GM23338 (cell line): ENCODE measurements around the gene EXOC6. TPM values are rescaled to one million over a fixed set of nuclear protein-coding genes. Genes with fewer than 3 reads are reported as not detected.

Source experiments
- ATAC-seq: fragments of 200-7000 bp; cut with Tn5 transposase; 3 replicates; pipeline ENCODE4 v1.9.1; 2020
- DNase-seq: peaks from one replicate; pipeline ENCODE4 v3.0.0-alpha.2; 2015; ENCODE audit warnings: low spot score
- H2AFZ ChIP-seq: fragments of 200-600 bp; sonication (generic); 2 replicates; pipeline ENCODE4 v1.8.0; 2016; ENCODE audit warnings: antibody characterized with exemption, mild to moderate bottlenecking, moderate library complexity
- H3F3A ChIP-seq: fragments of 200-600 bp; sonication (generic); replicated peaks from 2 replicates; pipeline ENCODE4 v1.8.0; 2017; ENCODE audit warnings: antibody characterized with exemption, mixed run types, low read depth
- H3K27ac ChIP-seq: fragments of 200-600 bp; sonication (generic); 2 replicates; pipeline ENCODE4 v1.6.1; 2016; ENCODE audit warnings: low read depth
- H3K27me3 ChIP-seq: fragments of 200-600 bp; sonication (generic); 2 replicates; pipeline ENCODE4 v1.8.0; 2016; ENCODE audit warnings: mild to moderate bottlenecking, mixed run types, moderate library complexity; ENCODE audit not compliant: insufficient read depth
- H3K36me3 ChIP-seq: fragments of 200-600 bp; sonication (generic); 2 replicates; pipeline ENCODE4 v1.8.0; 2016; ENCODE audit warnings: mild to moderate bottlenecking; ENCODE audit not compliant: insufficient read depth
- H3K4me1 ChIP-seq: fragments of 200-600 bp; sonication (generic); 2 replicates; pipeline ENCODE4 v1.8.0; 2016; ENCODE audit warnings: mild to moderate bottlenecking, moderate library complexity; ENCODE audit not compliant: insufficient read depth
- H3K4me2 ChIP-seq: fragments of 200-600 bp; sonication (generic); 2 replicates; pipeline ENCODE4 v1.7.1; 2017; ENCODE audit warnings: mixed run types
- H3K4me3 ChIP-seq: fragments of 200-600 bp; sonication (generic); 2 replicates; pipeline ENCODE4 v1.6.1; 2016; ENCODE audit warnings: mixed run types
- H3K79me2 ChIP-seq: fragments of 200-600 bp; sonication (generic); replicated peaks from 2 replicates; pipeline ENCODE4 v1.8.0; 2017; ENCODE audit warnings: mild to moderate bottlenecking; ENCODE audit not compliant: insufficient read depth
- H3K9me2 ChIP-seq: fragments of 200-600 bp; sonication (generic); 2 replicates; pipeline ENCODE4 v1.8.0; 2017; ENCODE audit not compliant: insufficient read depth
- H4K20me1 ChIP-seq: fragments of 200-600 bp; sonication (generic); replicated peaks from 2 replicates; pipeline ENCODE4 v1.8.0; 2017; ENCODE audit warnings: mild to moderate bottlenecking; ENCODE audit not compliant: insufficient read depth
- H3K27ac Mint-ChIP-seq: 2 replicates; pipeline ENCODE4 v1.8.0; 2020; ENCODE audit warnings: inconsistent platforms, mild to moderate bottlenecking, moderate library complexity, mixed read lengths
- H3K27me3 Mint-ChIP-seq: 3 replicates; pipeline ENCODE4 v1.8.0; 2022; ENCODE audit warnings: low read depth, mild to moderate bottlenecking, moderate library complexity, mixed read lengths, inconsistent platforms; ENCODE audit not compliant: insufficient read depth, poor library complexity
- H3K36me3 Mint-ChIP-seq: 3 replicates; pipeline ENCODE4 v1.8.0; 2021; ENCODE audit warnings: low read depth, mild to moderate bottlenecking, inconsistent platforms, moderate library complexity, mixed read lengths
- H3K4me1 Mint-ChIP-seq: 3 replicates; pipeline ENCODE4 v1.8.0; 2020; ENCODE audit warnings: mild to moderate bottlenecking, inconsistent platforms, mixed read lengths
- H3K4me3 Mint-ChIP-seq: 3 replicates; pipeline ENCODE4 v1.8.0; 2021; ENCODE audit warnings: moderate library complexity, mild to moderate bottlenecking, inconsistent platforms, mixed read lengths
- H3K9me3 Mint-ChIP-seq: 3 replicates; pipeline ENCODE4 v1.8.0; 2020; ENCODE audit warnings: moderate library complexity, mild to moderate bottlenecking, inconsistent platforms, mixed read lengths
- CREB1 ChIP-seq: fragments of 250-450 bp; sonication (Bioruptor Pico); IDR thresholded peaks from 2 replicates; pipeline ENCODE4 v1.5.0; 2020; ENCODE audit warnings: low read depth, mild to moderate bottlenecking, moderate library complexity
- EZH2 ChIP-seq: fragments of 200-600 bp; sonication (generic); IDR thresholded peaks from one replicate; pipeline ENCODE4 v1.8.0; 2017; ENCODE audit warnings: antibody characterized with exemption, mild to moderate bottlenecking, low read depth; ENCODE audit not compliant: unreplicated experiment
- EZH2phosphoT487 ChIP-seq: fragments of 200-600 bp; sonication (generic); IDR thresholded peaks from one replicate; pipeline ENCODE4 v1.8.1; 2018; ENCODE audit warnings: antibody characterized with exemption; ENCODE audit not compliant: unreplicated experiment
- JUNB ChIP-seq: IDR thresholded peaks from one replicate; pipeline ENCODE4 v1.6.1; 2016; ENCODE audit warnings: antibody characterized with exemption; ENCODE audit not compliant: unreplicated experiment
- NANOG ChIP-seq: IDR thresholded peaks from 2 replicates; pipeline ENCODE4 v1.6.1; 2016; ENCODE audit warnings: antibody characterized with exemption, borderline replicate concordance
- POLR2AphosphoS5 ChIP-seq: IDR thresholded peaks from 2 replicates; pipeline ENCODE4 v1.6.1; 2016; ENCODE audit warnings: antibody characterized with exemption, low read depth
- STAT1 ChIP-seq: IDR thresholded peaks from one replicate; pipeline ENCODE4 v1.6.1; 2016; ENCODE audit warnings: antibody characterized with exemption; ENCODE audit not compliant: unreplicated experiment
- ZNF114 ChIP-seq: fragments of 250-450 bp; sonication (Bioruptor Pico); IDR thresholded peaks from 2 replicates; pipeline ENCODE4 v1.5.0; 2020; ENCODE audit warnings: mild to moderate bottlenecking, moderate library complexity
- ZNF331 ChIP-seq: fragments of 250-450 bp; sonication (Bioruptor Pico); IDR thresholded peaks from 2 replicates; pipeline ENCODE4 v1.5.0; 2020; ENCODE audit warnings: low read depth, mild to moderate bottlenecking, moderate library complexity
- polyA plus RNA-seq: library from polyadenylated mRNA; unstranded; fragments of >200 nt; fragmentation: Nextera tagmentation; extraction: Ambion mirVana; gene quantifications from 2 replicates; pipeline ENCODE4 v1.2.1, GENCODE V29; 2016
- total RNA-seq: library from RNA; depleted of rRNA; stranded (reverse); fragments of >200 nt; shearing (Covaris generic); gene quantifications from 2 replicates; pipeline ENCODE4 v1.2.3, GENCODE V29; 2014
- TF ChIP-seq, protein P1 (sequence below): IDR thresholded peaks from 2 replicates; pipeline ENCODE4 v1.6.1; 2016; ENCODE audit warnings: antibody characterized with exemption
- TF ChIP-seq, protein P2 (sequence below): fragments of 250-450 bp; sonication (Bioruptor Pico); IDR thresholded peaks from 2 replicates; pipeline ENCODE4 v1.5.0; 2020; ENCODE audit warnings: mild to moderate bottlenecking, moderate library complexity
- TF ChIP-seq, protein P3 (sequence below), 2 experiments: fragments of 200-600 bp in 1 of 2; sonication (generic) in 1 of 2; conservative IDR thresholded peaks; 2 replicates each; pipeline versions ENCODE4 v1.5.1 to v1.6.1; 2016 to 2017; ENCODE audit warnings: antibody characterized with exemption in 2 of 2, low read depth in 2 of 2, mild to moderate bottlenecking in 2 of 2, moderate library complexity in 1 of 2

The EXOC6 gene
- total and polyA plus RNA-seq, 2 experiments from 2014 or later = 5.0 to 6.0 TPM

DNA sequence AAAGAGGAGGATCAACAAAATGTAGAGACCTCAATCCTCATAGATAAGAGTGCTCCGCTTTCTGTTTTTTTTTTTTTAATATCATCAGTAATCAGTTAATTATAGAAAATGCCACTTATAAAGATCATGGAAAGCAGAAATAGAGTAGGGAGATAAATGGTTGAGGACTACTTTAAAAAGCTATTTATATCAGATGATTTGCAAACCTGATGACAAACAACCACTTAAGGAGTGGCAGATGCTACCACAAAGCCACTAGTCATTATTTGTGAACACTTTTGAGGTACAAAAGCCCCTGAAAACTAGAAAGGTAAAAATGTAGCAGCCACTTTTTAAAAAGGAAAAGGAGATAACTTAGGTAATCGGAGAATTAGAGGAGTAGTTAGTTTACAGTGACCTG, 113.3 kb downstream of the EXOC6 start:
- H3K27me3 Mint-ChIP-seq = no peaks in the 10 kb centered on the region
- ATAC-seq (no peak), DNase-seq (no peak)
- TF ChIP-seq, protein P1, sequence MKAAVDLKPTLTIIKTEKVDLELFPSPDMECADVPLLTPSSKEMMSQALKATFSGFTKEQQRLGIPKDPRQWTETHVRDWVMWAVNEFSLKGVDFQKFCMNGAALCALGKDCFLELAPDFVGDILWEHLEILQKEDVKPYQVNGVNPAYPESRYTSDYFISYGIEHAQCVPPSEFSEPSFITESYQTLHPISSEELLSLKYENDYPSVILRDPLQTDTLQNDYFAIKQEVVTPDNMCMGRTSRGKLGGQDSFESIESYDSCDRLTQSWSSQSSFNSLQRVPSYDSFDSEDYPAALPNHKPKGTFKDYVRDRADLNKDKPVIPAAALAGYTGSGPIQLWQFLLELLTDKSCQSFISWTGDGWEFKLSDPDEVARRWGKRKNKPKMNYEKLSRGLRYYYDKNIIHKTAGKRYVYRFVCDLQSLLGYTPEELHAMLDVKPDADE = no peak
- TF ChIP-seq JUNB (no peak), EZH2 (no peak), CREB1 (CRISPR knock-in tag) (no peak), ZNF331 (CRISPR knock-in tag) (no peak), EZH2phosphoT487 (no peak), NANOG (no peak), POLR2AphosphoS5 (no peak), STAT1 (no peak), ZNF114 (CRISPR knock-in tag) (no peak)
- TF ChIP-seq, protein P2, sequence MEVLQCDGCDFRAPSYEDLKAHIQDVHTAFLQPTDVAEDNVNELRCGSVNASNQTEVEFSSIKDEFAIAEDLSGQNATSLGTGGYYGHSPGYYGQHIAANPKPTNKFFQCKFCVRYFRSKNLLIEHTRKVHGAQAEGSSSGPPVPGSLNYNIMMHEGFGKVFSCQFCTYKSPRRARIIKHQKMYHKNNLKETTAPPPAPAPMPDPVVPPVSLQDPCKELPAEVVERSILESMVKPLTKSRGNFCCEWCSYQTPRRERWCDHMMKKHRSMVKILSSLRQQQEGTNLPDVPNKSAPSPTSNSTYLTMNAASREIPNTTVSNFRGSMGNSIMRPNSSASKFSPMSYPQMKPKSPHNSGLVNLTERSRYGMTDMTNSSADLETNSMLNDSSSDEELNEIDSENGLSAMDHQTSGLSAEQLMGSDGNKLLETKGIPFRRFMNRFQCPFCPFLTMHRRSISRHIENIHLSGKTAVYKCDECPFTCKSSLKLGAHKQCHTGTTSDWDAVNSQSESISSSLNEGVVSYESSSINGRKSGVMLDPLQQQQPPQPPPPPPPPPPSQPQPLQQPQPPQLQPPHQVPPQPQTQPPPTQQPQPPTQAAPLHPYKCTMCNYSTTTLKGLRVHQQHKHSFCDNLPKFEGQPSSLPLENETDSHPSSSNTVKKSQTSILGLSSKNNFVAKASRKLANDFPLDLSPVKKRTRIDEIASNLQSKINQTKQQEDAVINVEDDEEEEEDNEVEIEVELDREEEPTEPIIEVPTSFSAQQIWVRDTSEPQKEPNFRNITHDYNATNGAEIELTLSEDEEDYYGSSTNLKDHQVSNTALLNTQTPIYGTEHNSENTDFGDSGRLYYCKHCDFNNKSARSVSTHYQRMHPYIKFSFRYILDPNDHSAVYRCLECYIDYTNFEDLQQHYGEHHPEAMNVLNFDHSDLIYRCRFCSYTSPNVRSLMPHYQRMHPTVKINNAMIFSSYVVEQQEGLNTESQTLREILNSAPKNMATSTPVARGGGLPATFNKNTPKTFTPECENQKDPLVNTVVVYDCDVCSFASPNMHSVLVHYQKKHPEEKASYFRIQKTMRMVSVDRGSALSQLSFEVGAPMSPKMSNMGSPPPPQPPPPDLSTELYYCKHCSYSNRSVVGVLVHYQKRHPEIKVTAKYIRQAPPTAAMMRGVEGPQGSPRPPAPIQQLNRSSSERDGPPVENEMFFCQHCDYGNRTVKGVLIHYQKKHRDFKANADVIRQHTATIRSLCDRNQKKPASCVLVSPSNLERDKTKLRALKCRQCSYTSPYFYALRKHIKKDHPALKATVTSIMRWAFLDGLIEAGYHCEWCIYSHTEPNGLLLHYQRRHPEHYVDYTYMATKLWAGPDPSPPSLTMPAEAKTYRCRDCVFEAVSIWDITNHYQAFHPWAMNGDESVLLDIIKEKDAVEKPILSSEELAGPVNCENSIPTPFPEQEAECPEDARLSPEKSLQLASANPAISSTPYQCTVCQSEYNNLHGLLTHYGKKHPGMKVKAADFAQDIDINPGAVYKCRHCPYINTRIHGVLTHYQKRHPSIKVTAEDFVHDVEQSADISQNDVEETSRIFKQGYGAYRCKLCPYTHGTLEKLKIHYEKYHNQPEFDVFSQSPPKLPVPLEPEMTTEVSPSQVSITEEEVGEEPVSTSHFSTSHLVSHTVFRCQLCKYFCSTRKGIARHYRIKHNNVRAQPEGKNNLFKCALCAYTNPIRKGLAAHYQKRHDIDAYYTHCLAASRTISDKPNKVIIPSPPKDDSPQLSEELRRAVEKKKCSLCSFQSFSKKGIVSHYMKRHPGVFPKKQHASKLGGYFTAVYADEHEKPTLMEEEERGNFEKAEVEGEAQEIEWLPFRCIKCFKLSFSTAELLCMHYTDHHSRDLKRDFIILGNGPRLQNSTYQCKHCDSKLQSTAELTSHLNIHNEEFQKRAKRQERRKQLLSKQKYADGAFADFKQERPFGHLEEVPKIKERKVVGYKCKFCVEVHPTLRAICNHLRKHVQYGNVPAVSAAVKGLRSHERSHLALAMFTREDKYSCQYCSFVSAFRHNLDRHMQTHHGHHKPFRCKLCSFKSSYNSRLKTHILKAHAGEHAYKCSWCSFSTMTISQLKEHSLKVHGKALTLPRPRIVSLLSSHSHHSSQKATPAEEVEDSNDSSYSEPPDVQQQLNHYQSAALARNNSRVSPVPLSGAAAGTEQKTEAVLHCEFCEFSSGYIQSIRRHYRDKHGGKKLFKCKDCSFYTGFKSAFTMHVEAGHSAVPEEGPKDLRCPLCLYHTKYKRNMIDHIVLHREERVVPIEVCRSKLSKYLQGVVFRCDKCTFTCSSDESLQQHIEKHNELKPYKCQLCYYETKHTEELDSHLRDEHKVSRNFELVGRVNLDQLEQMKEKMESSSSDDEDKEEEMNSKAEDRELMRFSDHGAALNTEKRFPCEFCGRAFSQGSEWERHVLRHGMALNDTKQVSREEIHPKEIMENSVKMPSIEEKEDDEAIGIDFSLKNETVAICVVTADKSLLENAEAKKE (CRISPR knock-in tag) = no peak
- TF ChIP-seq, protein P3, sequence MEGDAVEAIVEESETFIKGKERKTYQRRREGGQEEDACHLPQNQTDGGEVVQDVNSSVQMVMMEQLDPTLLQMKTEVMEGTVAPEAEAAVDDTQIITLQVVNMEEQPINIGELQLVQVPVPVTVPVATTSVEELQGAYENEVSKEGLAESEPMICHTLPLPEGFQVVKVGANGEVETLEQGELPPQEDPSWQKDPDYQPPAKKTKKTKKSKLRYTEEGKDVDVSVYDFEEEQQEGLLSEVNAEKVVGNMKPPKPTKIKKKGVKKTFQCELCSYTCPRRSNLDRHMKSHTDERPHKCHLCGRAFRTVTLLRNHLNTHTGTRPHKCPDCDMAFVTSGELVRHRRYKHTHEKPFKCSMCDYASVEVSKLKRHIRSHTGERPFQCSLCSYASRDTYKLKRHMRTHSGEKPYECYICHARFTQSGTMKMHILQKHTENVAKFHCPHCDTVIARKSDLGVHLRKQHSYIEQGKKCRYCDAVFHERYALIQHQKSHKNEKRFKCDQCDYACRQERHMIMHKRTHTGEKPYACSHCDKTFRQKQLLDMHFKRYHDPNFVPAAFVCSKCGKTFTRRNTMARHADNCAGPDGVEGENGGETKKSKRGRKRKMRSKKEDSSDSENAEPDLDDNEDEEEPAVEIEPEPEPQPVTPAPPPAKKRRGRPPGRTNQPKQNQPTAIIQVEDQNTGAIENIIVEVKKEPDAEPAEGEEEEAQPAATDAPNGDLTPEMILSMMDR (conservative IDR thresholded peaks at IDR 0.05; ENCODE audit: low read depth in 2 of 2) = no peak
- H3K9me3 Mint-ChIP-seq = no peaks in the 10 kb centered on the region
- no peak overlapping the region for H2AFZ ChIP-seq
- H3K9me2 ChIP-seq = no peaks in the 10 kb centered on the region
- H3K27ac Mint-ChIP-seq = no peak overlapping the region
- peaks cover 3% of the 10 kb centered on the region; the same call in 2 of the 3 replicates for H3K4me1 Mint-ChIP-seq
- no peaks in the 10 kb centered on the region for H3F3A ChIP-seq
- H3K4me2 ChIP-seq = no peak overlapping the region
- no peak overlapping the region for H3K4me3 ChIP-seq
- H3K4me1 ChIP-seq = no peaks in the 10 kb centered on the region
- no peak overlapping the region for H3K4me3 Mint-ChIP-seq
- H3K27ac ChIP-seq = no peak overlapping the region
- no peaks in the 10 kb centered on the region for H4K20me1 ChIP-seq
- H3K36me3 ChIP-seq = no peaks in the 10 kb centered on the region
- H3K79me2 ChIP-seq = no peaks in the 10 kb centered on the region
- no peaks in the 10 kb centered on the region for H3K36me3 Mint-ChIP-seq
- no peaks in the 10 kb centered on the region for H3K27me3 ChIP-seq
